ENCODE data around the gene APP. TPM values are rescaled to one million over a fixed set of nuclear protein-coding genes. Genes with fewer than 3 reads are reported as not detected.

APP gene
- total and polyA plus RNA-seq, 10 of the 15 experiments (the other 5 are each of a cell fraction or from before 2014, with no cell fraction given) = 8.8 to 94.9 (median 51.0) TPM

- H3K27ac ChIP-seq (ENCODE audit: control insufficient read depth, insufficient read depth) = no peak overlapping the region
- no peak overlapping the region for H3K9ac ChIP-seq (ENCODE audit: control insufficient read depth, insufficient read depth, low read length)
- no TSS peak for BruUV-seq (replicated peaks)
- intact Hi-C loops (cut with micrococcal nuclease; ENCODE audit: unreplicated experiment) (no loop called here), in situ Hi-C loops (cut with MboI) (no loop called here)
- CTCF ChIA-PET = interaction anchor here (0.7 to 1.0 kb wide), 3 partner anchors 18 to 93 kb away, joined by 3 to 4 read pairs (median 3); no protein-coding TSS in a partner anchor
- no peaks in the 10 kb centered on the region for H3K36me3 ChIP-seq (ENCODE audit: control insufficient read depth in 2 of 2, insufficient read depth in 2 of 2, low read length in 1 of 2)
- H2AFZ ChIP-seq (ENCODE audit: control insufficient read depth, low read depth, low read length) = no peak overlapping the region
- POLR2A ChIA-PET = no interaction called here
- no peak for ATAC-seq
- SMC1A ChIA-PET (ENCODE audit: uncharacterized antibody, unreplicated experiment) = no interaction called here
- DNase-seq (ENCODE audit: low read depth, low spot score) = no peak
- no peaks in the 10 kb centered on the region for H3K9me3 ChIP-seq (replicated peaks; ENCODE audit: control insufficient read depth, insufficient read depth, low read length)
- no peak overlapping the region for H3K4me3 ChIP-seq
- H3K79me2 ChIP-seq (ENCODE audit: control insufficient read depth, insufficient read depth, low read length) = peaks cover under 1% of the 10 kb centered on the region
- H3K4me2 ChIP-seq (ENCODE audit: control insufficient read depth, insufficient read depth) = no peak overlapping the region
- no peaks in the 10 kb centered on the region for H3K4me1 ChIP-seq (ENCODE audit: control insufficient read depth, insufficient read depth, low read length)
- WGBS (ENCODE audit: insufficient coverage, insufficient replicate concordance, low lambda C conversion rate, missing lambda C conversion rate) = 42% methylated on average over 4 of the region's 4 CpGs
- TF ChIP-seq CEBPZ (IDR thresholded peaks at IDR 0.05; ENCODE audit: low read depth, low read length) (no peak), E4F1 (IDR thresholded peaks at IDR 0.05; ENCODE audit: borderline replicate concordance, partially characterized antibody) (no peak), JUND (IDR thresholded peaks at IDR 0.05; ENCODE audit: low read depth, low read length) (no peak), ELK1 (IDR thresholded peaks at IDR 0.05; ENCODE audit: low read depth, low read length) (no peak), SUZ12 (IDR thresholded peaks at IDR 0.05; ENCODE audit: unreplicated experiment) (no peak), TARDBP (IDR thresholded peaks at IDR 0.05; ENCODE audit: borderline replicate concordance) (no peak), E2F8 (IDR thresholded peaks at IDR 0.05; ENCODE audit: low read depth, partially characterized antibody) (no peak), SREBF1 (IDR thresholded peaks at IDR 0.05; ENCODE audit: low read length) (no peak), WRNIP1 (IDR thresholded peaks at IDR 0.05; ENCODE audit: borderline replicate concordance, low read depth, low read length) (no peak)
- H3K27me3 ChIP-seq (replicated peaks in 1 of 2; ENCODE audit: control insufficient read depth in 2 of 2, insufficient read depth in 2 of 2, low read length in 1 of 2) = no peaks in the 10 kb centered on the region
- FAIRE-seq = peak; percentile 7
- no peaks in the 10 kb centered on the region for H4K20me1 ChIP-seq (ENCODE audit: control insufficient read depth, insufficient read depth)
- RAD21 ChIA-PET (ENCODE audit: unreplicated experiment) = no interaction called here
These were observed 40.2 kb downstream of the APP start for GRCh38 chr21:26130249-26130881.

Data from GM12878 (cell line).